DLD1 (cell line): Measurements from ENCODE around the gene TDRD3.
"Not testable (repeated sequence)": the region's sequence is repeated elsewhere in the genome, so short reads cannot be mapped to it uniquely, and the experiment has no call there.

Experiments
- in situ Hi-C: cut with HindIII; loops from 2 replicates; pipeline ENCODE4 v1.10.0; 2017; ENCODE audit warnings: low sequenced_read_pairs

The TDRD3 gene

GRCh38 chr13:60398379-60398891 lies 1.4 kb downstream of the TDRD3 start:
- in situ Hi-C loops: no loop called here

GRCh38 chr13:60398907-60399589 lies 2.0 kb downstream of the TDRD3 start:
- in situ Hi-C loops: no loop called here

GRCh38 chr13:60402022-60402421 lies 5.0 kb downstream of the TDRD3 start:
- in situ Hi-C loops: no loop called here

GRCh38 chr13:60407095-60407494 lies 10.1 kb downstream of the TDRD3 start:
- in situ Hi-C loops: no loop called here

- in situ Hi-C loops: not testable (repeated sequence)
Measured at GRCh38 chr13:60407852-60408251, 10.8 kb downstream of the TDRD3 start.

GRCh38 chr13:60409574-60410292 lies 12.7 kb downstream of the TDRD3 start:
- in situ Hi-C loops: not testable (repeated sequence)

- in situ Hi-C loops: no loop called here
Measured at GRCh38 chr13:60410299-60410698, 13.3 kb downstream of the TDRD3 start.

- in situ Hi-C loops: no loop called here
Measured at GRCh38 chr13:60411464-60411863, 14.4 kb downstream of the TDRD3 start.

- in situ Hi-C loops: no loop called here
Measured at GRCh38 chr13:60411983-60412382, 15.0 kb downstream of the TDRD3 start.

- in situ Hi-C loops: no loop called here
Measured at GRCh38 chr13:60412909-60413616, 16.0 kb downstream of the TDRD3 start.

- in situ Hi-C loops: no loop called here
Measured at GRCh38 chr13:60414177-60414576, 17.2 kb downstream of the TDRD3 start.

- in situ Hi-C loops: no loop called here
Measured at GRCh38 chr13:60417734-60418133, 20.7 kb downstream of the TDRD3 start.

GRCh38 chr13:60418954-60419353 lies 21.9 kb downstream of the TDRD3 start:
- in situ Hi-C loops: no loop called here

- in situ Hi-C loops: no loop called here
Measured at GRCh38 chr13:60425332-60425731, 28.3 kb downstream of the TDRD3 start.

- in situ Hi-C loops: no loop called here
Measured at GRCh38 chr13:60426075-60426474, 29.1 kb downstream of the TDRD3 start.

- in situ Hi-C loops: no loop called here
Measured at GRCh38 chr13:60427285-60427684, 30.3 kb downstream of the TDRD3 start.

GRCh38 chr13:60431108-60431700 lies 34.2 kb downstream of the TDRD3 start:
- in situ Hi-C loops: no loop called here

GRCh38 chr13:60433505-60433904 lies 36.5 kb downstream of the TDRD3 start:
- in situ Hi-C loops: no loop called here

GRCh38 chr13:60435762-60436374 lies 38.8 kb downstream of the TDRD3 start:
- in situ Hi-C loops: no loop called here

GRCh38 chr13:60439201-60439600 lies 42.2 kb downstream of the TDRD3 start:
- in situ Hi-C loops: no loop called here

GRCh38 chr13:60441761-60442160 lies 44.7 kb downstream of the TDRD3 start:
- in situ Hi-C loops: no loop called here
